K562 (cell line): ENCODE data around the gene ATF6B. TPM values are rescaled to one million over a fixed set of nuclear protein-coding genes. Genes with fewer than 3 reads are reported as not detected.

ENCODE experiments used
- ARID2 ChIP-seq: fragments of 450-650 bp; IDR thresholded peaks from 2 replicates; pipeline ENCODE4 v1.6.1; 2017; ENCODE audit warnings: antibody characterized with exemption, mild to moderate bottlenecking
- ARNT ChIP-seq, 2 experiments: fragments of 450-650 bp; IDR thresholded peaks; 2 replicates each; pipeline ENCODE4 v1.6.1; 2016; ENCODE audit warnings: mild to moderate bottlenecking in 1 of 2
- FOSL1 ChIP-seq: fragments of 200-800 bp; sonication (Bioruptor generic); conservative IDR thresholded peaks from 2 replicates; pipeline ENCODE4 v1.6.1; 2016; ENCODE audit warnings: missing genetic modification characterization, missing compliant biosample characterization
- GTF2F1 ChIP-seq: IDR thresholded peaks from 2 replicates; pipeline ENCODE4 v1.6.1; 2011; ENCODE audit warnings: low read depth, low read length, improper control_type of control experiment
- KDM5B ChIP-seq: fragments of 200-600 bp; sonication (generic); IDR thresholded peaks from 2 replicates; pipeline ENCODE4 v1.6.1; 2012; ENCODE audit warnings: low read depth, mild to moderate bottlenecking, moderate library complexity, low read length, control low read depth, inconsistent platforms; ENCODE audit not compliant: insufficient replicate concordance
- MAZ ChIP-seq, 2 experiments: fragments of 450-650 bp in 1 of 2; sonication (generic) in 1 of 2; formaldehyde crosslinking; IDR thresholded peaks in 1 of 2; conservative IDR thresholded peaks in 1 of 2; 2 replicates each; pipeline versions ENCODE4 v1.4.0 to v1.5.0; 2020; ENCODE audit warnings: mild to moderate bottlenecking in 1 of 2, missing genetic modification reagents in 1 of 2
- MED1 ChIP-seq: sonication (generic); formaldehyde crosslinking; IDR thresholded peaks from 2 replicates; pipeline ENCODE4 v1.8.1; 2023; ENCODE audit warnings: missing genetic modification reagents, borderline replicate concordance
- NONO ChIP-seq, 2 experiments: fragments of 200-400 bp in 1 of 2; fragments of 450-650 bp in 1 of 2; formaldehyde crosslinking in 1 of 2; IDR thresholded peaks; 2 replicates each; pipeline ENCODE4 v1.6.1; 2017; ENCODE audit warnings: low read depth in 2 of 2, mild to moderate bottlenecking in 2 of 2, moderate library complexity in 2 of 2, low read length in 1 of 2
- PHF21A ChIP-seq: fragments of 450-650 bp; IDR thresholded peaks from 2 replicates; pipeline ENCODE4 v1.6.1; 2017; ENCODE audit warnings: low read depth, borderline replicate concordance
- PHTF2 ChIP-seq: fragments of 250-450 bp; sonication (Bioruptor Pico); IDR thresholded peaks from 2 replicates; pipeline ENCODE4 v1.5.0; 2021; ENCODE audit warnings: mild to moderate bottlenecking
- RB1 ChIP-seq: fragments of 450-650 bp; IDR thresholded peaks from 2 replicates; pipeline ENCODE4 v1.6.1; 2017; ENCODE audit warnings: low read depth, mild to moderate bottlenecking
- SAFB ChIP-seq: fragments of 200-400 bp; formaldehyde crosslinking; IDR thresholded peaks from 2 replicates; pipeline ENCODE4 v1.6.1; 2017; ENCODE audit warnings: low read depth, low read length, borderline replicate concordance
- TEAD1 ChIP-seq, 2 experiments: fragments of 450-650 bp in 1 of 2; sonication (generic) in 1 of 2; formaldehyde crosslinking; IDR thresholded peaks; 2 replicates each; pipeline versions ENCODE4 v1.4.0 to v1.8.0; 2020 to 2022; ENCODE audit warnings: mild to moderate bottlenecking in 2 of 2, missing genetic modification reagents in 1 of 2
- THRAP3 ChIP-seq: fragments of 450-650 bp; IDR thresholded peaks from 2 replicates; pipeline ENCODE4 v1.6.1; 2016; ENCODE audit warnings: mild to moderate bottlenecking, inconsistent platforms, borderline replicate concordance
- XRCC5 ChIP-seq: fragments of 200-400 bp; formaldehyde crosslinking; IDR thresholded peaks from 2 replicates; pipeline ENCODE4 v1.6.1; 2017; ENCODE audit warnings: low read depth, mild to moderate bottlenecking, low read length
- ZNF507 ChIP-seq: conservative IDR thresholded peaks from 2 replicates; pipeline ENCODE4 v1.6.1; 2017; ENCODE audit warnings: missing genetic modification characterization, missing compliant biosample characterization
- ZSCAN29 ChIP-seq: fragments of 450-650 bp; IDR thresholded peaks from 2 replicates; pipeline ENCODE4 v1.6.1; 2017
- ZSCAN32 ChIP-seq: fragments of 450-650 bp; formaldehyde crosslinking; IDR thresholded peaks from 2 replicates; pipeline ENCODE4 v1.4.0; 2020; ENCODE audit warnings: mild to moderate bottlenecking, moderate library complexity
- polyA plus RNA-seq, 8 experiments: library from polyadenylated mRNA; depleted of rRNA in 4 of 8; stranded (reverse) in 5 of 8; unstranded in 3 of 8; fragments of >200 nt; fragmentation: Nextera tagmentation in 2 of 8; fragmentation: Illumina TruSeq in 1 of 8; extraction: Ambion mirVana in 2 of 8; extraction: Trizol in 1 of 8; gene quantifications; 2 replicates each; pipeline versions ENCODE4 v1.2.1 to v1.2.3, GENCODE V29; 2011 to 2014; ENCODE audit warnings: inconsistent platforms in 1 of 8, missing spikeins in 1 of 8
- total RNA-seq, 7 experiments: library from RNA; depleted of rRNA in 6 of 7; stranded (reverse); fragments of >200 nt in 6 of 7; fragmentation: Illumina TruSeq in 2 of 7; extraction: Trizol in 2 of 7; gene quantifications; 2 replicates each; pipeline versions ENCODE4 v1.2.1 to v1.2.3, GENCODE V29; 2011 to 2021; ENCODE audit warnings: low replicate concordance in 1 of 7
- TF ChIP-seq, protein P1 (sequence below): fragments of 250-450 bp; sonication (Bioruptor Pico); IDR thresholded peaks from 2 replicates; pipeline ENCODE4 v1.8.0; 2021; ENCODE audit warnings: mild to moderate bottlenecking, moderate library complexity
- TF ChIP-seq, protein P2 (sequence below): fragments of 450-650 bp; IDR thresholded peaks from 2 replicates; pipeline ENCODE4 v1.6.1; 2014; ENCODE audit warnings: low read depth, mild to moderate bottlenecking, moderate library complexity, borderline replicate concordance
- TF ChIP-seq, protein P3 (sequence below): sonication (generic); formaldehyde crosslinking; IDR thresholded peaks from 2 replicates; pipeline ENCODE4 v1.5.0; 2020; ENCODE audit warnings: missing genetic modification reagents
- TF ChIP-seq, protein P4 (sequence below): fragments of 200-800 bp; sonication (Bioruptor generic); IDR thresholded peaks from 2 replicates; pipeline ENCODE4 v1.6.1; 2017; ENCODE audit warnings: missing genetic modification characterization, missing compliant biosample characterization

Gene ATF6B
- total and polyA plus RNA-seq, 9 of the 15 experiments (the other 6 are each of a cell fraction or from before 2014, with no cell fraction given) = 20.7 to 131 (median 31.7) TPM

DNA sequence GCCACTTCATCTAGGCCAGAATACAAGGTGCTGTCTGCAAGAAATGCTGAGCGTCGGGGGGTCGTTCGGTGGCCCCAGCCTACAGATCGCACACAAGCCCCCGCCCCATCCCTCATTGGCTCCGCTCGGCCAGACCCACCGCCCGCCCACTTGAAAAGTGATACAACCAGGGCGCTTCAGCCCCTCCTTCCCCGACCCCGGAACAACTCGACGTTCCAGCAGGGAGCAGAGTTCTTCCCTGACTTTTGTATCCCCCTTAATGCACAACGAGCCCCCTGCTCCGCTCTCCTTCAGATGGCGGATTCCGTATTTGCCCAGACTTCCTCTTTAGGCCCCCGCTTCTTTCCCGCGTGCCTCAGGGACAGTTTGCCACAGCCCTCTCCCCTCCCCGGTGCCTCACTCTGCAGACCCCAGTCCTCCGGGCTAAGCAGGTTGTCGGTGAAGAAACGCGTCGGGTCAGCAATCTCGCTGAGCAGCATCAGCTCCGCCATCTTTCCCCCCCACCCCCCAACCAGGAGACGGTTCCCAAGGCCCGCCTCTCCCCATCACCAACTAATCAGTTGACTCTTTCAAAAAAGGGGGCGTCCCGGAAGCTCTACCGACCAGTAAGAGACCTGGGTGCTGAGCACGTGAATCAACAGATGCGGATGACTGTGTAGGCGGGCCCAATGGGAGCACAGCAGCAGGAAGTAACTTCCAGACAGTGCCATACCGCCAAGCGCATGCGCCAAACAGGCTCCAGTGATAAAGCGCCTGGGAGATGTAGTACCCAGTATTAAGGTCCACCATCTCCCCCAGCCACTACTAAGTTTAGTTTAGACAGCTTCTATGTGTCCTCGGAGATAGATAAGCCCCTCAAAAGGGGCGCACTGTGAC lies at the start of gene ATF6B (continued):
- TF ChIP-seq, protein P1, sequence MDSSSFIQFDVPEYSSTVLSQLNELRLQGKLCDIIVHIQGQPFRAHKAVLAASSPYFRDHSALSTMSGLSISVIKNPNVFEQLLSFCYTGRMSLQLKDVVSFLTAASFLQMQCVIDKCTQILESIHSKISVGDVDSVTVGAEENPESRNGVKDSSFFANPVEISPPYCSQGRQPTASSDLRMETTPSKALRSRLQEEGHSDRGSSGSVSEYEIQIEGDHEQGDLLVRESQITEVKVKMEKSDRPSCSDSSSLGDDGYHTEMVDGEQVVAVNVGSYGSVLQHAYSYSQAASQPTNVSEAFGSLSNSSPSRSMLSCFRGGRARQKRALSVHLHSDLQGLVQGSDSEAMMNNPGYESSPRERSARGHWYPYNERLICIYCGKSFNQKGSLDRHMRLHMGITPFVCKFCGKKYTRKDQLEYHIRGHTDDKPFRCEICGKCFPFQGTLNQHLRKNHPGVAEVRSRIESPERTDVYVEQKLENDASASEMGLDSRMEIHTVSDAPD = no peak
- TF ChIP-seq RB1 (peak; percentile 47; the same call in 1 of the 2 replicates), KDM5B (peak; percentile 87), NONO (IDR thresholded peaks at IDR 0.05; ENCODE audit: low read depth in 2 of 2, low read length in 1 of 2) (no peak), TEAD1 (CRISPR knock-in tag; IDR thresholded peaks at IDR 0.05) (0 out of 4 replicates have a peak, but pooled peaks of 1 of the 2 experiments have one; percentile 6), ZSCAN32 (no peak), ARNT (IDR thresholded peaks at IDR 0.05) (peak in 1 of 2 experiments; percentile 71; a peak in 1 of 4 replicates), FOSL1 (tag) (peak; percentile 58), XRCC5 (peak; percentile 53; the same call in 1 of the 2 replicates), GTF2F1 (no peak), ZSCAN29 (no peak), MED1 (CRISPR knock-in tag) (no peak), ZNF507 (tag) (no peak), PHF21A (no peak), SAFB (no peak), ARID2 (no peak), MAZ (CRISPR knock-in tag; conservative IDR thresholded peaks at IDR 0.05 in 1 of 2, IDR thresholded peaks at IDR 0.05 in 1 of 2) (peak; percentile 69 to 81), PHTF2 (CRISPR knock-in tag) (no peak), THRAP3 (no peak; the same call in 1 of the 2 replicates)
- TF ChIP-seq, protein P2, sequence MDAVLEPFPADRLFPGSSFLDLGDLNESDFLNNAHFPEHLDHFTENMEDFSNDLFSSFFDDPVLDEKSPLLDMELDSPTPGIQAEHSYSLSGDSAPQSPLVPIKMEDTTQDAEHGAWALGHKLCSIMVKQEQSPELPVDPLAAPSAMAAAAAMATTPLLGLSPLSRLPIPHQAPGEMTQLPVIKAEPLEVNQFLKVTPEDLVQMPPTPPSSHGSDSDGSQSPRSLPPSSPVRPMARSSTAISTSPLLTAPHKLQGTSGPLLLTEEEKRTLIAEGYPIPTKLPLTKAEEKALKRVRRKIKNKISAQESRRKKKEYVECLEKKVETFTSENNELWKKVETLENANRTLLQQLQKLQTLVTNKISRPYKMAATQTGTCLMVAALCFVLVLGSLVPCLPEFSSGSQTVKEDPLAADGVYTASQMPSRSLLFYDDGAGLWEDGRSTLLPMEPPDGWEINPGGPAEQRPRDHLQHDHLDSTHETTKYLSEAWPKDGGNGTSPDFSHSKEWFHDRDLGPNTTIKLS = no peak
- TF ChIP-seq, protein P3, sequence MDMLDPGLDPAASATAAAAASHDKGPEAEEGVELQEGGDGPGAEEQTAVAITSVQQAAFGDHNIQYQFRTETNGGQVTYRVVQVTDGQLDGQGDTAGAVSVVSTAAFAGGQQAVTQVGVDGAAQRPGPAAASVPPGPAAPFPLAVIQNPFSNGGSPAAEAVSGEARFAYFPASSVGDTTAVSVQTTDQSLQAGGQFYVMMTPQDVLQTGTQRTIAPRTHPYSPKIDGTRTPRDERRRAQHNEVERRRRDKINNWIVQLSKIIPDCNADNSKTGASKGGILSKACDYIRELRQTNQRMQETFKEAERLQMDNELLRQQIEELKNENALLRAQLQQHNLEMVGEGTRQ (CRISPR knock-in tag) = peak; percentile 93
- TF ChIP-seq, protein P4, sequence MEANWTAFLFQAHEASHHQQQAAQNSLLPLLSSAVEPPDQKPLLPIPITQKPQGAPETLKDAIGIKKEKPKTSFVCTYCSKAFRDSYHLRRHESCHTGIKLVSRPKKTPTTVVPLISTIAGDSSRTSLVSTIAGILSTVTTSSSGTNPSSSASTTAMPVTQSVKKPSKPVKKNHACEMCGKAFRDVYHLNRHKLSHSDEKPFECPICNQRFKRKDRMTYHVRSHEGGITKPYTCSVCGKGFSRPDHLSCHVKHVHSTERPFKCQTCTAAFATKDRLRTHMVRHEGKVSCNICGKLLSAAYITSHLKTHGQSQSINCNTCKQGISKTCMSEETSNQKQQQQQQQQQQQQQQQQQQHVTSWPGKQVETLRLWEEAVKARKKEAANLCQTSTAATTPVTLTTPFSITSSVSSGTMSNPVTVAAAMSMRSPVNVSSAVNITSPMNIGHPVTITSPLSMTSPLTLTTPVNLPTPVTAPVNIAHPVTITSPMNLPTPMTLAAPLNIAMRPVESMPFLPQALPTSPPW (CRISPR knock-in tag) = peak; percentile 93
